ENCODE data around the gene MYO1A. TPM values are rescaled to one million over a fixed set of nuclear protein-coding genes. Genes with fewer than 3 reads are reported as not detected.

MYO1A gene
- total and polyA plus RNA-seq, 10 of the 15 experiments (the other 5 are each of a cell fraction or from before 2014, with no cell fraction given), result 0.01 to 0.34 (median 0.15) TPM; not detected in 2

GRCh38 chr12:57029457-57029856, 20.5 kb downstream of the MYO1A start:
- POLR2A ChIA-PET, result interaction anchor here (0.6 to 1.0 kb wide), 3 partner anchors 31 to 120 kb away, joined by 4 to 9 read pairs (median 5); no protein-coding TSS in a partner anchor

More at GRCh38 chr12:57029457-57029856, 20.5 kb downstream of the MYO1A start:
- H4K20me1 ChIP-seq (ENCODE audit: control insufficient read depth, insufficient read depth), result no peaks in the 10 kb centered on the region
- BruUV-seq (replicated peaks), result no TSS peak
- H2AFZ ChIP-seq (ENCODE audit: control insufficient read depth, low read depth, low read length), result no peak overlapping the region
- H3K9me3 ChIP-seq (replicated peaks; ENCODE audit: control insufficient read depth, insufficient read depth, low read length), result no peaks in the 10 kb centered on the region
- no peaks in the 10 kb centered on the region for H3K79me2 ChIP-seq (ENCODE audit: control insufficient read depth, insufficient read depth, low read length)
- no peak overlapping the region for H3K27ac ChIP-seq (ENCODE audit: control insufficient read depth, insufficient read depth)
- no peaks in the 10 kb centered on the region; a peak in 1 of 4 replicates for H3K27me3 ChIP-seq (replicated peaks in 1 of 2; ENCODE audit: control insufficient read depth in 2 of 2, insufficient read depth in 2 of 2, low read length in 1 of 2)
- FAIRE-seq, result no peak
- TF ChIP-seq ZNF207 (IDR thresholded peaks at IDR 0.05; ENCODE audit: borderline replicate concordance) (no peak), ZBTB33 (IDR thresholded peaks at IDR 0.05) (no peak)
- no peak for DNase-seq (ENCODE audit: low read depth, low spot score)
- ChIA-PET CTCF (interaction anchor here (0.8 to 5.5 kb wide), 3 partner anchors 9 to 157 kb away, joined by 3 to 64 read pairs (median 3); no protein-coding TSS in a partner anchor), RAD21 (ENCODE audit: unreplicated experiment) (interaction anchor here (0.6 kb wide), 1 partner anchor 266 kb away, joined by 3 read pairs; no protein-coding TSS in a partner anchor), SMC1A (ENCODE audit: uncharacterized antibody, unreplicated experiment) (interaction anchor here (4.1 kb wide), 1 partner anchor 30 kb away, joined by 19 read pairs; no protein-coding TSS in a partner anchor)
- 70% methylated on average over 7 of the region's 7 CpGs for WGBS (ENCODE audit: insufficient coverage, insufficient replicate concordance, low lambda C conversion rate, missing lambda C conversion rate)
- in situ Hi-C loops (cut with MboI) (no loop called here), intact Hi-C loops (cut with micrococcal nuclease; ENCODE audit: unreplicated experiment) (no loop called here)
- no peaks in the 10 kb centered on the region for H3K36me3 ChIP-seq (ENCODE audit: control insufficient read depth in 2 of 2, insufficient read depth in 2 of 2, low read length in 1 of 2)
- no peak overlapping the region for H3K4me2 ChIP-seq (ENCODE audit: control insufficient read depth, insufficient read depth)
- peaks cover 11% of the 10 kb centered on the region for H3K4me1 ChIP-seq (ENCODE audit: control insufficient read depth, insufficient read depth, low read length)
- no peak overlapping the region for H3K4me3 ChIP-seq
- H3K9ac ChIP-seq (ENCODE audit: control insufficient read depth, insufficient read depth, low read length), result no peak overlapping the region
- ATAC-seq, result no peak

Measured in GM12878 (cell line).